ENCODE measurements around the gene SCNN1B.
A peak's percentile ranks its signal among the peaks of the same experiment; 100 is the strongest.
"Not testable (repeated sequence)": the region's sequence is repeated elsewhere in the genome, so short reads cannot be mapped to it uniquely, and the experiment has no call there.

Gene SCNN1B

DNA sequence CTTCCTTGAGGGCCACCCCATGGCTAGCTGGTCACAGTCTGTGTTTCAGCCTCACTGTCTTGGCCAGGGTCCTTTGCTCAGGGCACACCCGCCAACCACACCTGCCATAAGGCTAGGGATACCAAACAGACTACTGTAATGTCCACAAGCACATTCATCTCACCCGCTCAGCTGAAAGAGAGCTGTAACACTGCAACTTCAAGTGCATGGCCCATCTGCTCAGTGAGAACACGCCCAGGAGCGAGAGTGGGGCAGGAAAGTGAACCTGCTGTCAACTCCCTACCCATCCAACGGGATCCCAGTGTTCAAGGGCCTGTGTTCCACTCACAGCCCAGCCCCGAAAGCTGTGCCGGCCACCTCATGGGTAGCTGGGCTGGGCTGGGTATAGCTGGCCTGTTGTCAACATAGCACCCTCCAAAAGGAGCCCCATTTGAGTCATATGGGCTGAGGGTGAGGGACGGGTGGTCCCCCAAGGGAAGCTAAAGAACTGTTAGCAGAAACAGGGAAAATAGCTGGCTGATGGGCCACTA, 55.7 kb downstream of the SCNN1B start:
- peak in 1 of 2 experiments; percentile 58 for DNase-seq

DNA sequence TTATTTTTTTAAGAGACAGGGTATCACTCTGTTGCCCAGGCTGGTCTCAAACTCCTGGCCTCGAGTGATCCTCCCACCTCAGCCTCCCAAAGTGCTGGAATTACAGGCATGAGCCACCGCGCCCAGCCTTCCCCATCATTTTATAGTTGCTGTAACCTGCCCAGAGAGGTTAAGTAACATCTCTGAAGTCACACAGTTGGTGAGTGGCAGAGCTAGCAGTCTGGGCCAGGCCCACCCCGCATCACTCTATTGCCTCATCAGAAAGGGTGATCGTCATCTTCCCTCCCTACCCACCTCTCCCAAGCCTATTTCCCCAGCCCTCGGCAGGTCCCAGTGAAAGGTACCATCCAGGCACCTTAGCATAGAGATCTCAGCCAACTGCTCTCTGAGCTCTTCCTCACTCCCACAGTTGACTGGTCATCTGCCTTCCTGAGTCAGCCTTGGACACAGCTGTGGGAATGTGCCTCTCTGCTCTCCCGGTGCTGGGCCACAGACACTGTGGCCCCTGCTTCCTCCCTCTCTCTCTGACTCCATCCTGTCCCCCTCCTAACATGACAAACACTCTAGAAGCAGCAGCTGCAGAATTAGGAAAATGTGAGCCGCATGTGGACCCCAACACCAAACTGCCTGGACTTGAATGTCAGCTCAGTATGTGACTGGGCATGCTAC, 57.1 kb downstream of the SCNN1B start:
- DNase-seq, result no peak

DNA sequence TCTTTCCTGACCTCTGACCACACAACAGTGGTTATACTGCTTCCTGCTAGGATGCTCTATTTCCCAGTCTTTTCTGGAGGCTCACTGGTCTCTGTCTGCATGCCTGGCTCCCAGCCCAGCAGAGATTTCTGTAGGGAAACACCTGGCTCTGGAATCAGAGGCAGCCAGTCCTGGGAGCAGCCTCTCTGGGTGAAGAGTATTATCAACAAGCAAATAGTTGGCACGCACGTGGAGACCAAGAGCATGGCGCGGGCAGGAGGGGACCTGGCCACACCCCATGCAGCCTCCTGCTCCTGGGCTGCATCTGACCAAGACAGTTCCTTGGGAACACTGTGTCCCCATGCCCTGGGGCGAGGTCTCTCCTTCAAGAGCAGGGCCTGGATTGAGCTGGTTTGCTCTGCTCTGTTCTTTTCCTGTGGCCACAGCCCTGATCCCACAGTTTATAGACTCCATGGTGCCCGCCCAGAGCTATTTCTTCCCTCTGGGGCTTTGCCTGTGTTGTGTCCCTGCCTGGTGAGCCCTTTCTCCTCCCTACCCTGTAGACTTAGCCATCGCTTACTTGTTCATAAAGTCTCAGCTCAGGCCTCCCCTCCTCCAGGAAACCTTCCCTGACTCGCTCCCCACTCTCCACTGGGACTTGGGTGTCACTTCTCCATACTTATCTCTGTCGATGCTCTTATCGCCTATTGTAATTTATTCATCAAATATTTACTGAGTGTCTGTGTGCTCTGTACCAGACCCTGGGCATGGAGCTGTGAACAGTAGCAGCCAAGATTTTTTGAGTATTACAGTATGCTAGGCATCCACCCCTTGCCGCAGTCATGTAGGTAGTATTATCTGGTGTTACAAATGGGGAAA, 60.6 kb downstream of the SCNN1B start:
- DNase-seq, result peak in 1 of 2 experiments; percentile 16

DNA sequence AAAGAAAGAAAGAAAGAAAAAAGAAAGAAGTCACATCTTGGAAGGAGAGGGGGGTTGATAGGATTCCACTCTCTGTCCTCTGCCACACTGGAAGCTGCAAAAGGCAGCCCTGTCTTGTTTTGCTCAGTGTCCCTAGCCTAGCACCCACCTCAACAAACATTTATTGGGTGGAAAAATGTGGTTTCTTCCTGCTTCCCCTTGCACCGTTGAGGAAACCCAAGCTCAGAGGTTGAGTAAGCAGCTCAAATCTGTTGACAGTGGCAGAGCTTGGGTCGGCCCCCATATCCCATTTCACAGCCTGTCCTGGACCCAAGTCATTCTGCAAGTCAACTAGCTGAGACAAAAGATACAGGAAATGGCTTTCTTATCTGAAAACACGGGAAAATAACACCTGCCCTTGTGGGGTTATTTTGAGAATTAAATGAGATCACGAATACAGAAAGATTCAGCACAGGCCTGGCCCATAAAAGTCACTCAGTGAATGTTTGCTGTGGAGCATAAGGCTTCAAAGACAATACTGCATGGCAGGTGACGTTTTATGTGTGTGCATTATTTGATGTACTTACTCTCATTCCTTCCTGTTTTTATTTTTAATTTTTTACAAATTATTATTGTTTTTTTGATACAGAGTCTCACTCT, 63.6 kb downstream of the SCNN1B start:
- DNase-seq, result no peak

- DNase-seq, result not testable (repeated sequence)
These were observed 64.2 kb downstream of the SCNN1B start for GRCh38 chr16:23366341-23366740.

GRCh38 chr16:23367564-23367963, 65.5 kb downstream of the SCNN1B start:
- DNase-seq, result no peak

DNA sequence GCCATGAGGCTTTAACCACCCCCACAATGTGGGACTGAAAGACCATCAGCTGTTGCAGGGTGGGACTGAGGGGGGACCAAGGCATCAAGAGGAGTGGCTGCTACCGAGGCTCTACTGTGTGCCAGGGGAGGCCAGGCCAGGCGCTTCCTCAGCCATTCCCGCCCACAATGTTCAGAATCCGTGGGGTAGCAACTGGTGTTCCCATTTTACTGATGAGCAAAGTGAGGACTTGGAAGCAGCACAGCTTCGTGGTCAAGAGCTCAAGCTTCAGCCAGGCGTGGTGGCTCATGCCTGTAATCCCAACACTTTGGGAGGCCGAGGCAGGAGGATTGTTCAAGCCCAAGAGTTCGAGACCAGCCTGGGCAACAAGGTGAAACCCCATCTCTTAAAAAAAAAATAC, 65.9 kb downstream of the SCNN1B start:
- DNase-seq, result no peak

- no peak for DNase-seq
These were observed 66.4 kb downstream of the SCNN1B start for GRCh38 chr16:23368469-23368868.

DNA sequence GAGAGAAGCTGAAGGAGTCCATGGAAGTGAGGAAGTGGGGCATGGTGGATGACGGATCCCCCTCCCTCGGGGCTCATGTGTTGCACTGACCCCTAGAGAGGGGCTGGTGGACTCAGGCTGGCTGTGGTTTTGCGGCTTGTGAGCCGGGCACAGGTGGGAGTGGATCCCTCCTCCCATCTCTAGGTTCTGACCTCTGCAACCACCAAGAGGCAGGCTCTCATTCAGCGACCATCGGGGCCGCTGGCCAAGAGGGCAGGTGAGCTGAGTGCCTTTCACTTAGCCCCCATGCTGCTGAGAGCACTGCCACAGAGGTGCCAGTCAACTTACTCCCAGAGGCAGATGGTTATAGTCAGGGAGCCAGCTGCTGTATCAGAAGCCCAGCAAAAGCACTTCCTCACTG, 67.3 kb downstream of the SCNN1B start:
- no peak for DNase-seq

- no peak for DNase-seq
These were observed 69.3 kb downstream of the SCNN1B start for GRCh38 chr16:23371368-23371767.

DNA sequence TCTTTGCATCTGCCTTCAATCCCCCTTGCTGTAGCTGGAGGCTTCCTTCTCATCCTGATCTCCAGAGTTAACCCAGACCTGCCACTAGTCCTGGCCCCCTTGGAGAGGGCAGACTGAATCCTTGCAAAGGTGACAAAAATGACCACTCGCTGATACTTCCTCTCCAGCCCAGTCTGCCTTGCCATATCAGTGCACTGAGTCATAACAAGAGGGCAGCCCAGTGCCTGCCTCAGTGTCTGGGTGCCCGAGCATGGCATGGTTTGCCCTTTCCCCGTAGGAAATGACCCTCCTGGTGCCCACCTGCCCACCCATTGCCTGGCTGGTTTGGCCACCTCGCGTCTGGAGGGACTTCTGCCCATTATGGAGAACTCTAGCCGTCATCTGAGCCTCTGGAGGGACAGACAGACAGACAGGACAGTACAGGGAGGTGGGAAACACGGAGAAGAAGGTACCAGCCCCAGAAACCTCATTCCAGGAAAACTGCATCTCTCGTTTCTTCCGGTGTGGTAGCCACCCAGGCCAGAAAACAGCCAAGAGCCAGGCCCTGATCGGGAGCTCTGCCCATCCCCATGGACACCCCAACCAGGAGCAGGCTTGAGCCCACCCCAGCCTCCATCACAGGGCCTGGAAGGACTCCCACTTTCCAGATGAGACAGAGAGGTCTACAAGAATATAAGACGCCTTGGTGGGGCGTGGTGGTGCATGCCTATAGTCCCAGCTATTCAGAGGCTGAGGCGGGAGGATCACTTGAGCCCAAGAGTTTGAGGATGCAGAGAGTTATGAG, 71.5 kb downstream of the SCNN1B start:
- DNase-seq, result no peak

DNA sequence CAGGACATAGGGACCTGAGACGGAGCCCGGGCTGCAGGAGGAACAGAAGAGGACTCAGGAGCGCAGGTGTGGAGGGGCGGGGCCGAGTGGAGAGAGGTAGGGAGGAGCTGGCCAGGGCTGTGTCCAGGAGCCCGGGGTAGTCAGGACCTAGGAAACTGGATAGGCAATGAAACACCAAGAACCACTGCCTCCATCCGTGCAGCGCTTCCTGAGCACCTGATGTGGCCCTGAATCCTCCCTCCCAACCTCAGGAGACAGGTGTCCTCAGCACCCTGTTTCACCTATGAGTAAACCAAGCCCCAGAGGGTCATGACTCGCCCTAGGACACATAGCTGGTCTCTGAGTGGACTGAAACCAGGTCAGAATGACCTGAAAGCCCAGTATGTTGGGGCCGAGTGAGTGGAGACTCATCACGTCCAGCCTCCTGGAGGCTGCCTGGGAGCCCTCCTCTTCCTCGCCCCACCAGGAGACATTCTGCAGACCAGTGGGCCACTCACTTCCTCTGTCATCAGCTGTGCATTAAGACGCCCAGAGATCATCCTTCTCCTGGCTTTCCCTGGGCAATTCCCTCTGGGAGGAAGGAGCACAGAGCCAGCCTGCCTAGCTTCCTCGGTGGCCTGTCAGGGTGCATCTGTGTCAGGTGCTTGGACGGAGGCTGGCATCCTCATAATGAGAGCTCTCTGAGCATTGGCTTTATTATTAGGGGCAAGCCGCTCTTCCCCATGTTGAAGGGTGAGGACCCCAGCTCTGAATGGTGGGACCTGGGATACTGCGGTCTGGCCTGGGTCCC, 72.8 kb downstream of the SCNN1B start:
- no peak for DNase-seq

DNA sequence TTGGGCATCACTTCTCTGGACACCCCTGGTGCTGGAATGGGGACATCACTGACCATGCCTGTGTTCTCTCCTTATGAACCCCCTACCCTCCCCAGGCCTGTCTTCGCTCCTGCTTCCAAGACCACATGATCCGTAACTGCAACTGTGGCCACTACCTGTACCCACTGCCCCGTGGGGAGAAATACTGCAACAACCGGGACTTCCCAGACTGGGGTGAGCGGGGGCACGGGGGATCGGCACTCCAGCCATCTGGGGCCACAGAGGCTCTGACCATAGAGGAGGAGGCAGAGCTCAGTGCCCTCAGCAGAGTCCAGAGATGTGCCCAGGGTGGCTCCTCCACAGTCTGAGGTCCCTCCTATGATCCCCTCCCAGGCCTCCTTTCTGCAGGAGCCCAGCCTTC, 73.5 kb downstream of the SCNN1B start:
- DNase-seq, result no peak

- DNase-seq, result no peak
These were observed 75.2 kb downstream of the SCNN1B start for GRCh38 chr16:23377071-23377931.

GRCh38 chr16:23378256-23378655, 76.2 kb downstream of the SCNN1B start:
- DNase-seq, result no peak

- no peak for DNase-seq
These were observed 76.8 kb downstream of the SCNN1B start for GRCh38 chr16:23378921-23379320.

- no peak for DNase-seq
These were observed 77.6 kb downstream of the SCNN1B start for GRCh38 chr16:23379707-23380106.

GRCh38 chr16:23380501-23380951, 78.4 kb downstream of the SCNN1B start:
- DNase-seq, result no peak

DNA sequence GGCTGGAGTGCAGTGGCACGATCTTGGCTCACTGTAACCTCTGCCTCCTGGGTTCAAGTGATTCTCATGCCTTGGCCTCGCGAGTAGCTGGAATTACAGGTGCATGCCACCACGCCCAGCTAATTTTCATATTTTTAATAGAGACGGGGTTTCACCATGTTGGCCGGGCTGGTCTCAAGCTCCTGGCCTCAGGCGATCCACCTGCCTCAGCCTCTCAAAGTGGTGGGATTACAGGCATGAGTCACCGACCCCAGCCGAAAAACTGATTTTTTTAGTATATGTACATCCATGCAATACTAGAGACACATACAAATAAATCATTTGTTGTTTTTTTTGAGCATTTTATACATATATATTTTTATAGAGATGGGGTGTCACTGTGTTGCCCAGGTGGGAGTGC, 79.6 kb downstream of the SCNN1B start:
- DNase-seq, result not testable (repeated sequence)

DNA sequence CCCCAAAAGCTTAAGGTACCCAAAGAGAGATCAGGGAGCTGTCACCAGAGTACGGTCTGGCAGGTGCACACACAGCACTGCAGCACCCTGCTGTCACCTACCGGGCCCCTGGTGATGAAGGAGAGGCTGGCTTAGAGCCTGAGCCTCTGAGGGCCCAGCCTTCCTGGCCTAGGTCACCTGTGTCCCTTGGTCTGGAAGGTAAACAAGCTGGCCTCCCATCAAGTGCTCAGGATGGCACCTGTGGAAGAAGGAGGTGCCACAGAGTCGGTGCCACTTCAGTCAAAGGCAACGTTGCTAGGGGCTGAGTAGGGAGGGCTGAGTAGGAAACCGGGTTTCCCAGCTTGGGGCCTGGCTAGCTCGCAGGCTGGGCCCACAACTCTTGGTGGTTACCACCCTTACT, 80.2 kb downstream of the SCNN1B start:
- no peak for DNase-seq

DNA sequence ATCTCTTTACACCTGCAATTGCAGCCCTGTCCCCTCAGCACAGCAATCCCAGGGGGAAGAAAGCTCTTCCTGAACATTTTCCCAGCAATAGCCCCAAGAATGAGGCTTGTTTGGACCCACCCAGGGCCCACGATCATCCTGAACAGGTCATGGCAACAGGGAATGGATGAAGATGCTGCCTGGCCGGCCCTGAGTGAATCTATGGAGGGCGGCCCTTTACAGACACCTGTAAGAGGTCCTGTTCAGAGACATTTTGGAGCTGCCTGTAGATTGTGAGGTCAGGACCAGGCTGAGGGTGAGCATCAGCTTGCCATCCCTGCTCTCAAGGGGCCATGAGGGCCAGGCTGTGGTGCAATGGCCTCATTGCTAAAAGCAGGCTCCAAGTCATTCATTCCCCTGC, 81.8 kb downstream of the SCNN1B start:
- no peak for DNase-seq

Measured in NCI-H446 (cell line).